Ovary (tissue), 9 donors: ENCODE measurements around the gene AKAP12. TPM values are rescaled to one million over a fixed set of nuclear protein-coding genes. Genes with fewer than 3 reads are reported as not detected.

ENCODE experiments used
- DNase-seq, 5 donors: peaks; one replicate each; pipeline ENCODE4 v3.0.0-alpha.2; 2019 to 2020
- H3K27ac ChIP-seq, 2 donors: fragments of 200-600 bp; one replicate each; pipeline versions ENCODE4 v1.5.1 to v1.8.0; 2019 to 2022
- H3K27me3 ChIP-seq: fragments of 200-600 bp; one replicate; pipeline ENCODE4 v1.8.0; 2022
- H3K36me3 ChIP-seq: fragments of 200-600 bp; sonication (generic); one replicate; pipeline ENCODE4 v1.5.1; 2019
- H3K4me1 ChIP-seq: one replicate; pipeline ENCODE4 v1.8.1; 2013; ENCODE audit warnings: mild to moderate bottlenecking, moderate library complexity; ENCODE audit not compliant: insufficient read depth
- H3K4me3 ChIP-seq: fragments of 200-600 bp; sonication (generic); one replicate; pipeline ENCODE4 v1.5.1; 2017
- H3K9me3 ChIP-seq, 2 donors: fragments of 200-600 bp in 1 of 2; sonication (generic) in 1 of 2; one replicate each; pipeline versions ENCODE4 v1.5.1 to v1.8.1; 2013 to 2019; ENCODE audit warnings: mild to moderate bottlenecking in 1 of 2, moderate library complexity in 1 of 2
- EP300 ChIP-seq: sonication (generic); formaldehyde crosslinking; IDR thresholded peaks from one replicate; pipeline ENCODE4 v1.6.1; 2017; ENCODE audit warnings: antibody characterized with exemption
- POLR2A ChIP-seq: fragments of 450-650 bp; IDR thresholded peaks from one replicate; pipeline ENCODE4 v1.6.1; 2017; ENCODE audit warnings: antibody characterized with exemption, mild to moderate bottlenecking, moderate library complexity
- WGBS, 3 donors: extraction: QIAGEN DNeasy Blood & Tissue Kit in 1 of 3; methylation state at CpG; one replicate each; pipeline versions ENCODE4 v1.1.5 to v1.1.7; 2013 to 2017; 5-methylcytosine and 5-hydroxymethylcytosine counted together
- intact Hi-C, 4 donors: fragments of 100-400 bp; cut with DNase I; formaldehyde crosslinking; loops; one replicate each; pipeline versions ENCODE4 v1.11.0 to v1.15.1; 2022 to 2023
- polyA plus RNA-seq, 2 donors: library from polyadenylated mRNA; stranded (reverse); fragments of 200-250 nt in 1 of 2; fragments of 350-450 nt in 1 of 2; fragmentation: Illumina TruSeq in 1 of 2; extraction: RNeasy Lipid Tissue Mini Kit (QIAGEN cat#74804) in 1 of 2; gene quantifications; one replicate each; pipeline ENCODE4 v1.2.3, GENCODE V29; 2013 to 2014
- total RNA-seq, 7 donors: library from RNA; depleted of rRNA in 2 of 7; stranded (reverse); fragments of >200 nt in 2 of 7; fragmentation: NEBNext Ultra II Directional in 3 of 7; extraction: Animal tissue kit (Norgen Biotek cat#: 25700) in 3 of 7; gene quantifications; one replicate each; pipeline versions ENCODE4 v1.1.0 to v1.2.4, GENCODE V29; 2016 to 2023
- TF ChIP-seq, protein P1 (sequence below), 3 donors: fragments of 450-650 bp in 2 of 3; fragments of 200-600 bp in 1 of 3; IDR thresholded peaks; one replicate each; pipeline versions ENCODE4 v1.5.1 to v1.8.0; 2016 to 2022; ENCODE audit warnings: antibody characterized with exemption in 3 of 3, mild to moderate bottlenecking in 1 of 3
- donor health status: DM: no; HTN: no; CAD: no; lungs with moderate emphysema.
- donor health status: DM: no; HTN: no; CAD: no.
- donor health status: Bipolar disorder and iron deficiency.
- donor health status: DM: yes; HTN: yes; CAD: no.
- donor health status: DM: no; HTN: no; CAD: no.
- donor health status: DM: yes; HTN: yes; CAD: no.

Gene AKAP12
- total and polyA plus RNA-seq, 9 donors: 67.2 to 246 (median 125) TPM

DNA sequence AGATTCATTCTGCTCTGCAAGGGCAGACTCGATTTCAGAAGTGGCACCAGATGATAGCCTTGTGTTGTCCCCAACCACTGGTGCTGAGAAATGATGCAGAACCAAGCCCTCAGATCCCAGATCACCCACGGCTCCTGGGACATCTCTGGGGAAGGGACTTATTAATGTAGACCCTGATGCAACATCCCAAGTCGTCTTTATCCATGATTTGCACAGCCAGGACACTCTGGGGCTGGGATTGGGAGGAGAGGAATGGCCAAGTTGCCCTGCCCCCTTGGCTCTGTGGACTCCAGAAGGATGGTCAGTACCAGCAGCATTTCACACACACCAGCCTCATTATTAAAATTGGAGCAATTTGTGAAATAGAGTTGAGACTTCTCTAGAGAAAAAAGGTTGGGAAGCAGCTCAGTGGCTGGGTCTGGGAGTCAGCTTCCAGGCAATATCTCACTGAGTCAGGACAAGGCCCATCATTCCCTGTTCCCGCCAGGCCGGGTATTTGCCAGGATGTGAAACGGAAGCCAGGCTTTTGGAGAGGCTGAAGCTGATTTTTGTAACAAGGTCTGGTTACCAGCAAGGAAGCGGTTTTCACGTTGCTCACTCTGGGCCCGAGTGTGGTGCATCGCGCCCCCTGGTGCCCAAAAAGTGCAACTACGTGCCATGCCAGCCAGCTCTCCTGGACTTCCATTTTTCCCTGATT is 84.2 kb downstream of the AKAP12 start:
- Histone ChIP-seq H3K4me3 (no peak overlapping the region), H3K9me3 (no peaks in the 10 kb centered on the region), H3K27me3 (no peaks in the 10 kb centered on the region), H3K27ac (peak overlapping the region; percentile 12 to 64), H3K36me3 (no peaks in the 10 kb centered on the region), H3K4me1 (peaks cover 8% of the 10 kb centered on the region)
- peak; percentile 86 to 93 (median 93) for DNase-seq
- WGBS, 3 donors: 14 to 16% (median 15%) methylated on average over 12 of the region's 12 CpGs
- intact Hi-C loops: loop anchor here (2.0 to 5.0 kb wide), 5 partner anchors 83 to 432 kb away; no protein-coding TSS in a partner anchor
- TF ChIP-seq EP300 (peak; percentile 74), POLR2A (no peak)
- TF ChIP-seq, protein P1, sequence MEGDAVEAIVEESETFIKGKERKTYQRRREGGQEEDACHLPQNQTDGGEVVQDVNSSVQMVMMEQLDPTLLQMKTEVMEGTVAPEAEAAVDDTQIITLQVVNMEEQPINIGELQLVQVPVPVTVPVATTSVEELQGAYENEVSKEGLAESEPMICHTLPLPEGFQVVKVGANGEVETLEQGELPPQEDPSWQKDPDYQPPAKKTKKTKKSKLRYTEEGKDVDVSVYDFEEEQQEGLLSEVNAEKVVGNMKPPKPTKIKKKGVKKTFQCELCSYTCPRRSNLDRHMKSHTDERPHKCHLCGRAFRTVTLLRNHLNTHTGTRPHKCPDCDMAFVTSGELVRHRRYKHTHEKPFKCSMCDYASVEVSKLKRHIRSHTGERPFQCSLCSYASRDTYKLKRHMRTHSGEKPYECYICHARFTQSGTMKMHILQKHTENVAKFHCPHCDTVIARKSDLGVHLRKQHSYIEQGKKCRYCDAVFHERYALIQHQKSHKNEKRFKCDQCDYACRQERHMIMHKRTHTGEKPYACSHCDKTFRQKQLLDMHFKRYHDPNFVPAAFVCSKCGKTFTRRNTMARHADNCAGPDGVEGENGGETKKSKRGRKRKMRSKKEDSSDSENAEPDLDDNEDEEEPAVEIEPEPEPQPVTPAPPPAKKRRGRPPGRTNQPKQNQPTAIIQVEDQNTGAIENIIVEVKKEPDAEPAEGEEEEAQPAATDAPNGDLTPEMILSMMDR (IDR thresholded peaks at IDR 0.05): peak; percentile 96 to 98 (median 97)

DNA sequence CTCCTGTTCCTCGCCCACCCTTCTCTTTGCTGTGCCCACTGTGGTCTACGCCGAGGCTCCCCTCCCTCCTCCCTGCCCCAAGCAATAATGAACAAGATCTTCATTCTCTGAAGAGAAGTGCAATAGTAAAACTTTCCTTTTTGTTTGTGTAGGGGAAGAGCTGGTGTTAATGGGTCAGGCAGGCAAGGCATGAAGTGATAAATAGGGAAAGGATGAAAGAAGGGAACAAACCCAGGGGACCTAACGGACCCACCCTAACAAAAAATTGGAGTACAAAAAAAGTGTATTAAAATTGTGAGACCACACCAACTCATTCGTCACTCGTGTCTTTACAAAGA is 84.7 kb downstream of the AKAP12 start:
- WGBS, 3 donors: 29 to 32% (median 31%) methylated on average over 6 of the region's 6 CpGs
- H3K36me3 ChIP-seq: no peaks in the 10 kb centered on the region
- intact Hi-C loops: loop anchor here (2.0 to 5.0 kb wide), 5 partner anchors 84 to 432 kb away; no protein-coding TSS in a partner anchor
- H3K4me1 ChIP-seq: peaks cover 8% of the 10 kb centered on the region
- no peaks in the 10 kb centered on the region for H3K9me3 ChIP-seq
- no peak overlapping the region for H3K4me3 ChIP-seq
- no peak for DNase-seq
- no peaks in the 10 kb centered on the region for H3K27me3 ChIP-seq
- TF ChIP-seq, protein P1 (IDR thresholded peaks at IDR 0.05): no peak
- TF ChIP-seq POLR2A (no peak), EP300 (no peak)
- peak overlapping the region in 1 of 2 donors; percentile 64 for H3K27ac ChIP-seq

DNA sequence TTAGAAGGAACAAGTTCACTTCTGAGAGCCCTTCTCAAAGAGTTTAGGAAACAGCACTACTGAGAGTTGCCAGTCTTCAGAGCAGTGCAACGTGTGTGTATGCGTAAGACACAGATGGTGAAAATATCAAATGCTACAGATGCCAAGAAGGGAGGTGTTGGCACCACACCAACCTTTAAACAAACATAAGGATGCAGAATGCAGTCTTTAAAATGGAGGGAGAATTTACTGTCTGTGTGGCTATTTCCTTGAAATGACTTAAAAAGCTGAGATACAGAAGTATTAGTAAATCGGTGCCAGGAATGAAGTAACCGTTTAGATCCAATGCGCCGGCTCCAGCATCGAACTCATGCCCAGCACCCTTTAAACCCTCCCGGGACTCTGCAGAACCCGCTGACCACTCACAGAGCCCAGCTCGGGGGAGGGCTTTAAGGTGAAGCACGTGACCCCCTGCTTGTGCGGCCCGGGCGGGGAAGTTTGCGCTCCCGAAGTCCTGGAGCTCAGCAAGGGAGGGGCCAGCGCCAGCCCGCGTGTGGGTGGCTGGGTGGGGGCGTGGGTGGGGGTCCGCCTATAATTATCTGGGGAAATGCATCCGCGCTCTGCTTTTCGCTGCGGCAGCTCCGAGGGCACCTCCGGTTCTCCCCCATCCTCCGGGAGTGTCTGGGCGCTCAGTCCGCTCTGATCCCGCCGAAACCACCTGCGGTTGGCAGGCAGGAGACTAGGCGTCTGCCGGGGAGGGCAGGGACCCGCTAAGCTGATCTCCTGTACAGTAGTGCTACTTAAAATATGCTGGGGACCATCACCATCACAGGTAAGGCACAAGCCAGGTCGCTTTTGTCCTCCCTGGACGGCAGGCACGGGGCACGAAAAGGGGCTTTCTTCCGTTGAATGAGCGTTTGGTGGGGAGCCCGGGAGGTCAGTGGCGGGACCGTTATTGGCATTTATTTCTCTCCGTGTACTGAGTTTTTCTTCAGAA is 85.6 kb downstream of the AKAP12 start:
- 1% methylated on average over 37 to 46 of the region's 46 CpGs for WGBS, 3 donors
- intact Hi-C loops: loop anchor here in 2 of 4 donors (2.0 kb wide), 2 partner anchors 85 to 311 kb away; no protein-coding TSS in a partner anchor
- Histone ChIP-seq H3K4me1 (peaks cover 8% of the 10 kb centered on the region), H3K9me3 (no peaks in the 10 kb centered on the region), H3K4me3 (peak overlapping the region; percentile 58), H3K36me3 (no peaks in the 10 kb centered on the region), H3K27me3 (no peaks in the 10 kb centered on the region), H3K27ac (peak overlapping the region; percentile 23 to 70)
- DNase-seq: peak; percentile 70 to 86 (median 82)
- no peak for TF ChIP-seq POLR2A
- TF ChIP-seq, protein P1 (IDR thresholded peaks at IDR 0.05): no peak
- no peak for TF ChIP-seq EP300

DNA sequence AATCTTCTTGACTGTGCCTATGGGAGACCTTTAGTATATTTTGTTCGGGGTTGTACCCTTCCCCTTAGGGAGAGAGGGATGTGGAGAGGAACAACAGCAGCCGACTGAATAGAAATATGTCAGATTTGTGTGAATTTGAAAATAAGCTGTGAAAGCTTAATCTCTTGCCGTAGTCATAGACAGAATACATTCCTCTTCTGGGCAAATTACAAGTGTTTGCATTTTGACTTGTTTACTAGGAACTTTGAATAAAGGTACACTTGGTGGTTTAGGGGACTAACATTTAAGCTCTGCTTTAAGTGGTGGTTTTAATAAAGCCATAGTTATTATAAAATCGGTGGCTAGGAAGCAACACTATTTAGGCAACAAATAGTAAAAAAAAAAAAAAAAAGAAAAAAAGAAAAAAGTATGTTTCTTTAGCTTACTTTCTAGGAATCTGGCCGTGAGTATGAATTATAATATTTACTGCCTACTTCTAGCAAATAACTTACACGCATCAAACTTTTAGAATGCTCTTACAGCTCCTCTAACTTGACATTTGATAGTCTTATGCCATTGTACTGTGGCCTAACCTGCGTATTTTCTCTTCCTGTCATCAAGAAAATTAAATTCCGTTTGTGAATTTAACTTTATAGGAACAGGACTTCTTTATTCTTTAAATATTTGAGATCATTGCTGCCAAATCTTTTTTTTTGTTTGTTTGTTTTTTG is 86.5 kb downstream of the AKAP12 start:
- Histone ChIP-seq H3K27me3 (no peaks in the 10 kb centered on the region), H3K9me3 (no peaks in the 10 kb centered on the region), H3K4me3 (peak overlapping the region; percentile 58), H3K27ac (peak overlapping the region; percentile 23 to 70), H3K4me1 (peaks cover 9% of the 10 kb centered on the region), H3K36me3 (no peaks in the 10 kb centered on the region)
- DNase-seq: no peak
- no peak for TF ChIP-seq POLR2A
- no peak for TF ChIP-seq EP300
- TF ChIP-seq, protein P1 (IDR thresholded peaks at IDR 0.05): no peak
- WGBS, 3 donors: 26 to 36% (median 27%) methylated on average over 8 of the region's 8 CpGs
- intact Hi-C loops: no loop called here
